DOHH2 (cell line): ENCODE measurements around the gene ZNF322.

Experiments
- H3F3A ChIP-seq: fragments of 200-600 bp; sonication (generic), shearing (Covaris generic); 2 replicates; pipeline ENCODE4 v1.6.0; 2016; ENCODE audit warnings: antibody characterized with exemption, mild to moderate bottlenecking; ENCODE audit not compliant: control insufficient read depth, insufficient read depth
- H3K27ac ChIP-seq: fragments of 200-600 bp; sonication (generic); 2 replicates; pipeline ENCODE4 v1.5.1; 2014; ENCODE audit warnings: low read depth, mild to moderate bottlenecking, low read length, moderate library complexity
- H3K27me3 ChIP-seq: fragments of 200-600 bp; sonication (generic); 2 replicates; pipeline ENCODE4 v1.6.1; 2014; ENCODE audit warnings: mild to moderate bottlenecking, low read length, mixed read lengths; ENCODE audit not compliant: control insufficient read depth
- H3K36me3 ChIP-seq: fragments of 200-600 bp; sonication (generic); 2 replicates; pipeline ENCODE4 v1.6.1; 2014; ENCODE audit warnings: mild to moderate bottlenecking, low read length, moderate library complexity, mixed read lengths; ENCODE audit not compliant: control insufficient read depth
- H3K4me1 ChIP-seq: fragments of 200-600 bp; sonication (generic); 2 replicates; pipeline ENCODE4 v1.6.1; 2014; ENCODE audit warnings: mild to moderate bottlenecking, low read length, mixed read lengths; ENCODE audit not compliant: control insufficient read depth
- H3K4me2 ChIP-seq: fragments of 200-600 bp; sonication (generic); 2 replicates; pipeline ENCODE4 v1.6.0; 2014; ENCODE audit warnings: mild to moderate bottlenecking, low read length, moderate library complexity
- H3K4me3 ChIP-seq: fragments of 200-600 bp; sonication (generic); 2 replicates; pipeline ENCODE4 v1.5.1; 2014; ENCODE audit warnings: mild to moderate bottlenecking, low read length, mixed read lengths
- H3K79me2 ChIP-seq: fragments of 200-600 bp; sonication (generic); 2 replicates; pipeline ENCODE4 v1.6.1; 2014; ENCODE audit warnings: mild to moderate bottlenecking, low read length, mixed read lengths; ENCODE audit not compliant: control insufficient read depth
- H3K9me2 ChIP-seq: fragments of 200-600 bp; sonication (generic); replicated peaks from 2 replicates; pipeline ENCODE4 v1.6.1; 2014; ENCODE audit warnings: mild to moderate bottlenecking, low read length, mixed read lengths; ENCODE audit not compliant: control insufficient read depth
- H3K9me3 ChIP-seq: fragments of 200-600 bp; sonication (generic); 2 replicates; pipeline ENCODE4 v1.6.1; 2014; ENCODE audit warnings: antibody characterized with exemption, low read length, mixed read lengths; ENCODE audit not compliant: control insufficient read depth, insufficient read depth
- H4K20me1 ChIP-seq: fragments of 200-600 bp; sonication (generic); 2 replicates; pipeline ENCODE4 v1.6.0; 2014; ENCODE audit warnings: low read depth, mild to moderate bottlenecking, antibody characterized with exemption, low read length, moderate library complexity; ENCODE audit not compliant: control insufficient read depth, insufficient read depth
- EZH2phosphoT487 ChIP-seq: fragments of 200-600 bp; sonication (generic); IDR thresholded peaks from 2 replicates; pipeline ENCODE4 v1.6.1; 2017; ENCODE audit warnings: borderline replicate concordance, mild to moderate bottlenecking, antibody characterized with exemption, low read length, moderate library complexity, mixed read lengths
- TF ChIP-seq, protein P1 (sequence below): fragments of 200-600 bp; sonication (generic); IDR thresholded peaks from one replicate; pipeline ENCODE4 v1.5.1; 2014; ENCODE audit warnings: antibody characterized with exemption, mild to moderate bottlenecking, low read depth, low read length; ENCODE audit not compliant: poor library complexity, severe bottlenecking

ZNF322 gene

DNA sequence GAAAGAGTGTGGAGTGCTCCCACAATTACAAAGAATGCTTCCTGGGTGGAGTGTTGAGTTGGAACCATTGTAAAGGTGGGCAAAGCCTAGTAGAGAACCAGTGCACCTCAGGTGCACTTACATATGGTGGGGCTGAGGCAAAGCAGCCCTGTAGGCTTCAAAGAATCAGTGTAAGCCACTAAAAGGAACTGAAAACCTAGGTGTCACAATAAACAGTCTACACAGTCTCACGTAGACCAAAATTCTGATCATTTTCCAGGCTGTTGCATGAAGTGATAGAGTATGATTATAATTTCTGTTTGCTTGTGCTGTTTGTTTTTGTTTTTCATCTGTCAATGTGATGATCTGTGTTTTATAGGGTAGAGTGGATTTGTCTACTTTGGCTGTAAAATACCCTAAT, 60.0 kb downstream of the ZNF322 start:
- no peak overlapping the region for H3K4me3 ChIP-seq
- peaks cover 32% of the 10 kb centered on the region for H3K36me3 ChIP-seq
- H3K79me2 ChIP-seq: peaks cover 28% of the 10 kb centered on the region
- H4K20me1 ChIP-seq: peaks cover 4% of the 10 kb centered on the region; the same call in 1 of the 2 replicates
- H3K9me2 ChIP-seq: no peaks in the 10 kb centered on the region
- H3K27me3 ChIP-seq: no peaks in the 10 kb centered on the region
- H3F3A ChIP-seq: peaks cover 10% of the 10 kb centered on the region
- H3K4me2 ChIP-seq: no peak overlapping the region
- no peak overlapping the region for H3K27ac ChIP-seq
- peaks cover 17% of the 10 kb centered on the region for H3K4me1 ChIP-seq
- TF ChIP-seq EZH2phosphoT487: no peak
- TF ChIP-seq, protein P1, sequence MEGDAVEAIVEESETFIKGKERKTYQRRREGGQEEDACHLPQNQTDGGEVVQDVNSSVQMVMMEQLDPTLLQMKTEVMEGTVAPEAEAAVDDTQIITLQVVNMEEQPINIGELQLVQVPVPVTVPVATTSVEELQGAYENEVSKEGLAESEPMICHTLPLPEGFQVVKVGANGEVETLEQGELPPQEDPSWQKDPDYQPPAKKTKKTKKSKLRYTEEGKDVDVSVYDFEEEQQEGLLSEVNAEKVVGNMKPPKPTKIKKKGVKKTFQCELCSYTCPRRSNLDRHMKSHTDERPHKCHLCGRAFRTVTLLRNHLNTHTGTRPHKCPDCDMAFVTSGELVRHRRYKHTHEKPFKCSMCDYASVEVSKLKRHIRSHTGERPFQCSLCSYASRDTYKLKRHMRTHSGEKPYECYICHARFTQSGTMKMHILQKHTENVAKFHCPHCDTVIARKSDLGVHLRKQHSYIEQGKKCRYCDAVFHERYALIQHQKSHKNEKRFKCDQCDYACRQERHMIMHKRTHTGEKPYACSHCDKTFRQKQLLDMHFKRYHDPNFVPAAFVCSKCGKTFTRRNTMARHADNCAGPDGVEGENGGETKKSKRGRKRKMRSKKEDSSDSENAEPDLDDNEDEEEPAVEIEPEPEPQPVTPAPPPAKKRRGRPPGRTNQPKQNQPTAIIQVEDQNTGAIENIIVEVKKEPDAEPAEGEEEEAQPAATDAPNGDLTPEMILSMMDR: no peak
- H3K9me3 ChIP-seq: no peaks in the 10 kb centered on the region

DNA sequence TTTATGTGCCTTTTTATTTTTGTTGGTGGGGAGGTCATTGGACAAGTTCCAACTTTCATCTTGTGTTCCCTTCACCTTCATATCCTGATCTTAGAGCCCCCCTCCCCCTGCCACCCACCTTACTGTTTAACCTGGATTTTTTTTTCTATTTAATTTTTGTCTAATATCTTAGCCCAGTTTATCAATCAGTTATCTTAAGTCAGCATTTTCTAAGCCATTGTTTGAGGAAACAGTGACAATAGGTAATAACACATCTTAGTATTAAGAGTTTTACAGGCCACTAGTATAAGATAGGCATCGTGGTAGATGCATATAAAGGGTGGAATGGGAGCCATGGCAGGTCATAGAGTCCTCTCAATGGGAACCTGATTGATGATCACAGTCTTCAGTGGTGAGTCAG, 60.4 kb downstream of the ZNF322 start:
- H3K36me3 ChIP-seq: peaks cover 32% of the 10 kb centered on the region
- no peaks in the 10 kb centered on the region for H3K9me2 ChIP-seq
- H3F3A ChIP-seq: peaks cover 10% of the 10 kb centered on the region
- no peaks in the 10 kb centered on the region for H3K9me3 ChIP-seq
- H4K20me1 ChIP-seq: peaks cover 4% of the 10 kb centered on the region; the same call in 1 of the 2 replicates
- peaks cover 28% of the 10 kb centered on the region for H3K79me2 ChIP-seq
- H3K27ac ChIP-seq: no peak overlapping the region
- no peak overlapping the region for H3K4me2 ChIP-seq
- no peaks in the 10 kb centered on the region for H3K27me3 ChIP-seq
- TF ChIP-seq EZH2phosphoT487: no peak
- TF ChIP-seq, protein P1: no peak
- peaks cover 17% of the 10 kb centered on the region for H3K4me1 ChIP-seq
- no peak overlapping the region for H3K4me3 ChIP-seq

DNA sequence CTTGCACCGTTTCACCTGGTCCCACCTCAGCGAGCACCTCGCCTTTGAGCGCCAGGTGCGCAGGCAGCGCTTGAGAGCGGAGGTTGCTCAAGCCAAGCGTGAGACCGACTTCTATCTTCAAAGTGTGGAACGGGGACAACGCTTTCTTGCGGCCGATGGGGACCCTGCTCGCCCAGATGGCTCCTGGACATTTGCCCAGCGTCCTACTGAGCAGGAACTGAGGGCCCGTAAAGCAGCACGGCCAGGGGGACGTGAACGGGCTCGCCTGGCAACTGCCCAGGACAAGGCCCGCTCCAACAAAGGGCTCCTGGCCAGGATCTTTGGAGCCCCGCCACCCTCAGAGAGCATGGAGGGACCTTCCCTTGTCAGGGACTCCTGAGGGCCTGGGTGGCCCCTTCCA, 61.3 kb downstream of the ZNF322 start:
- TF ChIP-seq, protein P1: no peak
- TF ChIP-seq EZH2phosphoT487: no peak
- H3K4me3 ChIP-seq: peak overlapping the region; percentile 99; the same call in 1 of the 2 replicates
- H3K27me3 ChIP-seq: no peaks in the 10 kb centered on the region
- H4K20me1 ChIP-seq: peaks cover 4% of the 10 kb centered on the region; the same call in 1 of the 2 replicates
- no peaks in the 10 kb centered on the region for H3K9me3 ChIP-seq
- peak overlapping the region; percentile 97 for H3K4me2 ChIP-seq
- H3K4me1 ChIP-seq: peaks cover 20% of the 10 kb centered on the region
- peaks cover 32% of the 10 kb centered on the region for H3K36me3 ChIP-seq
- H3F3A ChIP-seq: peaks cover 7% of the 10 kb centered on the region
- H3K79me2 ChIP-seq: peaks cover 28% of the 10 kb centered on the region
- H3K9me2 ChIP-seq: no peaks in the 10 kb centered on the region
- H3K27ac ChIP-seq: no peak overlapping the region

DNA sequence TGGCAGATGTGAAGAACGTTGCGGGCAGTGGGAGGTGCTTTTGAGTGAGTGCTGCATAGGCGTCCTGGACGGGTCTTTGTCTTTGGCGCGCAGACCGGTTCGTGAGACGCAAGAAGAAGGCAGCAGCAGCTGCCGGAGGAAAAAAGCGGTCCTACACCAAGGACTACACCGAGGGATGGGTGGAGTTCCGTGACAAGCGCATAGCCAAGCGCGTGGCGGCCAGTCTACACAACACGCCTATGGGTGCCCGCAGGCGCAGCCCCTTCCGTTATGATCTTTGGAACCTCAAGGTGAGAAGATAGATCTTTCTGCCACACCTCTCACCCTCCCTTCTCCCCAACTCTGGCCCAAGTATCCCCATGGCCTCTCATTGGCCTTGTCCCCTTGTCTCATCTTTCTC, 61.7 kb downstream of the ZNF322 start:
- TF ChIP-seq EZH2phosphoT487: no peak
- TF ChIP-seq, protein P1: no peak
- H3K27ac ChIP-seq: no peak overlapping the region
- peaks cover 32% of the 10 kb centered on the region for H3K36me3 ChIP-seq
- peaks cover 7% of the 10 kb centered on the region for H3F3A ChIP-seq
- peaks cover 28% of the 10 kb centered on the region for H3K79me2 ChIP-seq
- H3K4me2 ChIP-seq: peak overlapping the region; percentile 97
- no peaks in the 10 kb centered on the region for H3K9me2 ChIP-seq
- no peaks in the 10 kb centered on the region for H3K27me3 ChIP-seq
- peaks cover 4% of the 10 kb centered on the region; the same call in 1 of the 2 replicates for H4K20me1 ChIP-seq
- peak overlapping the region; percentile 99 for H3K4me3 ChIP-seq
- no peaks in the 10 kb centered on the region for H3K9me3 ChIP-seq
- H3K4me1 ChIP-seq: peaks cover 21% of the 10 kb centered on the region
